ENCODE data around the gene ACADL. TPM values are rescaled to one million over a fixed set of nuclear protein-coding genes. Genes with fewer than 3 reads are reported as not detected.
A peak's percentile ranks its signal among the peaks of the same experiment; 100 is the strongest.

Gene ACADL
- total RNA-seq, 2 experiments from 2014 or later, result not detected

DNA sequence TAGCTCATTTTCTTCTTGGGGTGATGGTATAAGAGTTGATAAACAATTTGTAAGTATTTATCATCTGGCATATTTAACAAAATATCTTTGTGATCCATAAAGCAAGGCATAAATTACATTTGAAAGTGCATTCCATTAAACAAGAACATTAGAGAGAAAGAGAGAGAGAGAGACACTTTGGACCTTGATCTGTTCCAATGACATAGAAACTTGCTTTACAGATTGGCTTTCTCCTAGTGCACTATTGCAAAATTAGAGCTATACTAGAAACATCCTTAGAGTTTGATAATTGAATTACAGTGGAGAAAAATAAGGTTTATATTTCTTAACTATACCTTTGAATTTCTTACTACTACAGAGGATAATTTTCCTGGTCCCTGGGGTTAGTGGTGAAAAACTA, 5.7 kb upstream of the ACADL start:
- intact Hi-C loops (cut with micrococcal nuclease), result no loop called here
- CTCF ChIA-PET, result interaction anchor here (0.8 to 1.1 kb wide), 2 partner anchors 18 to 168 kb away, joined by 3 read pairs; no protein-coding TSS in a partner anchor
- no peaks in the 10 kb centered on the region for H3K36me3 Mint-ChIP-seq (ENCODE audit: low read depth)
- no peak overlapping the region for H3K27ac Mint-ChIP-seq
- peaks cover 15% of the 10 kb centered on the region for H3K27me3 Mint-ChIP-seq (ENCODE audit: low read depth)
- no peaks in the 10 kb centered on the region for H3K9me3 Mint-ChIP-seq
- H3K4me3 Mint-ChIP-seq, result no peak overlapping the region
- no peak for DNase-seq
- no peaks in the 10 kb centered on the region for H3K4me1 Mint-ChIP-seq (ENCODE audit: low read depth)

DNA sequence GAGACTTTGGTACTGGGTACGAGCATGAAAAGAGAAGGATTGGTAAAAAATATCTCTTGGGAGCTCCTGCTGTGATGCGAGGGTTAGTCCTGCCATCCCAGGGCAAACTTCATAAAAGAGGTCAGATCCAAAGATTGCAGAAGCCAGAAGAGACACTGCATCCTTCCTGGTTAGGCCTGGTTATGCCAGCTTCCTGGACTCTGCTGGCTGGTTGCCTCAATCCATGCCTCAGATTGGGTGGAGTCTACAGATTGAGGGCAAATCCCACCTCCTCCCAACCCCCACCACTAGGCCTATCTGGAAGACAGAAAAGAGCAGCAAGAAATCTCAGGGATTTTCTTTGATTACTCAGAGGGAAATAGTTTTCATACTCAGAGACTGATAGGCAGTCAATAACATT, 5.3 kb upstream of the ACADL start:
- intact Hi-C loops (cut with micrococcal nuclease), result no loop called here
- Mint-ChIP-seq H3K9me3 (no peaks in the 10 kb centered on the region), H3K27me3 (ENCODE audit: low read depth) (peaks cover 20% of the 10 kb centered on the region), H3K36me3 (ENCODE audit: low read depth) (no peaks in the 10 kb centered on the region), H3K27ac (no peak overlapping the region), H3K4me3 (no peak overlapping the region), H3K4me1 (ENCODE audit: low read depth) (no peaks in the 10 kb centered on the region)
- DNase-seq, result no peak
- CTCF ChIA-PET, result interaction anchor here (0.8 to 1.1 kb wide), 2 partner anchors 18 to 169 kb away, joined by 3 read pairs; no protein-coding TSS in a partner anchor

DNA sequence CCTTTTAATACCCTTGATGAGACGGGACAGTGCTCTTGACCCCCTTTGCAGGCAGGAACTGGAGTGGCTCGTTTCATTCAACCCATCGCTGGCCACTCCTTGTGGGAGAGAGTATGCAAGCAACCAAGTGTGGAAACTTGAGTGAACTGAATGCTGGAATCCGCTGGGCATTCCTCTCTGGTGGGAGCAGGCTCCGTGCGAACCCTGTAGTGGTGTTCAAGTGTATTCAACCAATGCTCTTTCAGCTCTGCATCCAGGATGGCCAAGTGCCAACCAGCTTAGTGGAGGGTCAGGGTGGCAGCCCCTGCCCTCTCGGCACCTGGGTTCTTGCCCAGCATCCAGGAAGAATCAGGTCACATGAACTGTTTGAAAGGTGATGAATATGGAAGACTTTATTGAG, 3.3 kb upstream of the ACADL start:
- H3K36me3 Mint-ChIP-seq (ENCODE audit: low read depth), result no peaks in the 10 kb centered on the region
- H3K27ac Mint-ChIP-seq, result no peak overlapping the region
- no peak for DNase-seq
- peaks cover 31% of the 10 kb centered on the region for H3K27me3 Mint-ChIP-seq (ENCODE audit: low read depth)
- CTCF ChIA-PET, result no interaction called here
- peaks cover 4% of the 10 kb centered on the region for H3K4me1 Mint-ChIP-seq (ENCODE audit: low read depth)
- intact Hi-C loops (cut with micrococcal nuclease), result no loop called here
- H3K4me3 Mint-ChIP-seq, result no peak overlapping the region
- H3K9me3 Mint-ChIP-seq, result no peaks in the 10 kb centered on the region

DNA sequence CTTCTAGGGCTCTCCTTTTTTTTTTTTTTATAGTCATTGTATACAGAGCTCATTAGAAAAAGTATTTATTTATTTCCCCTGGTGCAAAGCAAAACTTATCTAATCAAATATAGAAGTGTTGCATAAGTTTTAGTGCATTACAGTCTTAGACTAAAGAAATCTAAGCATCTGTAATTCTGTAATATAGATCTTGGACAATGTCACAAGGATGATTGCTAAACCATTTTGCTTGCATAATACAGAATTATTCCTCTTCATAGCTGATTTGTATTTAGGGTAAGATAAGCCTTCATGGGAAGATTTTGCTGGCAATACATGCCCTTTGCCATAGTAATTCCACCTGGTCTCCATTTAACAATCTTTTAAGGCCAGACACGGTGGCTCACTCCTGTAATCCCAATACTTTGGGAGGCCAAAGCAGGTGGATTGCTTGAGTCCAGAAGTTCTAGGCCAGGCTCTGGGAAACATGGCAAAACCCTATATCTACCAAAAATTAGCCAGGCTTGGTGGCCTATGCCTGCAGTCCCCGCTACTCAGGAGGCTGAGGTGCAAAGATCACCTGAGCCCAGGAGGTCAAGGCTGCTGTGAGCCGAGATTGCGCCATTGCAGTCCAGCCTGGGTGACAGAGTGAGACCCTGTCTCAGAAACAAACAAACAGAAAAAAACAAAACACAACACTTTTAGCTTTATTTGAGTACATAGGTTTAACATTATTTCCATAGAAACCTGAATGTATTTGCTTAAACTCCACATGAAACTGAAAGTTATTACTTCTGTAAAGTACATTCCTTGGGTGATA, 2.2 kb upstream of the ACADL start:
- DNase-seq, result no peak
- H3K9me3 Mint-ChIP-seq, result no peaks in the 10 kb centered on the region
- no peak overlapping the region for H3K4me3 Mint-ChIP-seq
- CTCF ChIA-PET, result interaction anchor here (0.7 kb wide), 1 partner anchor 343 kb away, joined by 3 read pairs; no protein-coding TSS in a partner anchor
- H3K4me1 Mint-ChIP-seq (ENCODE audit: low read depth), result peaks cover 4% of the 10 kb centered on the region
- H3K27ac Mint-ChIP-seq, result no peak overlapping the region
- peaks cover 36% of the 10 kb centered on the region for H3K27me3 Mint-ChIP-seq (ENCODE audit: low read depth)
- no peaks in the 10 kb centered on the region for H3K36me3 Mint-ChIP-seq (ENCODE audit: low read depth)
- intact Hi-C loops (cut with micrococcal nuclease), result no loop called here

DNA sequence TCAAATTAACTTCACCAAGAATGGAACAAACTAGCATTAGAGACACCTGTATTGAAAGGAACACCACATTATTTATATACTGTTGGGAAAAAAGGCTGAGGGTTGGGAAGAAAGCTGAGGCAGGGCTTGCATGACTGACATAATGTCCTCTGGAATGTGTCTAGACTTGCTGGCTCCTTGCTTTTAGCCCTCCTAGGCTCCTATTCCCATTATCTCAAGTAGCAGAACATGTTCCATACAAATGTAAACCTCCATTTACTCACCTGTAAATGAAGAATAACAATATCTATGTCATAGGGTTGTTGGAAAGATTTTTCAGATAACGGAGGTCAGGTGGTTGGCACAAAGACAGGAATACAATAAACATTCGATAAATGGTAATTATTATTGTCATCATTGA, 976 bp upstream of the ACADL start:
- intact Hi-C loops (cut with micrococcal nuclease), result no loop called here
- H3K27ac Mint-ChIP-seq, result no peak overlapping the region
- peaks cover 4% of the 10 kb centered on the region for H3K4me1 Mint-ChIP-seq (ENCODE audit: low read depth)
- H3K27me3 Mint-ChIP-seq (ENCODE audit: low read depth), result peaks cover 37% of the 10 kb centered on the region
- no peaks in the 10 kb centered on the region for H3K9me3 Mint-ChIP-seq
- H3K36me3 Mint-ChIP-seq (ENCODE audit: low read depth), result no peaks in the 10 kb centered on the region
- H3K4me3 Mint-ChIP-seq, result no peak overlapping the region
- CTCF ChIA-PET, result no interaction called here
- no peak for DNase-seq

DNA sequence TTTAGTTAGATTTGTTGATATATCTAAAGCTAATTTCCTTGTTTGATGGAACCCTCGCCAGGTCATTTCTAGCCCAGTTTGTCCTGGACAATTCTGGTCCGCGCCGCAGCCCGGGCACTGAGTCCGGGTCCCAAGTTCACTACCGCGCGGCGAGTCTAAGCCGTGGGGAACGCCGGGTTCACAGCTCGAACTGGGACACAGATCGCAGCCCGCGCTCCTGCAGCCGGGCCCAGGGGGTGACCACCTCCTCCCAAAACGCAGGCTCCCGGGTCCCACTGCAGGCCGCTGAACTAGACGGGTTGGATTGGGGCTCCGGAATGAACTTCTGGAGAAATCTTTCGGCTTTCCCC, 681 bp downstream of the ACADL start:
- H3K36me3 Mint-ChIP-seq (ENCODE audit: low read depth), result no peaks in the 10 kb centered on the region
- DNase-seq, result no peak
- peaks cover 42% of the 10 kb centered on the region for H3K27me3 Mint-ChIP-seq (ENCODE audit: low read depth)
- H3K4me3 Mint-ChIP-seq, result peak overlapping the region; percentile 37
- no peaks in the 10 kb centered on the region for H3K9me3 Mint-ChIP-seq
- CTCF ChIA-PET, result interaction anchor here (0.7 to 1.3 kb wide), 3 partner anchors 19 to 151 kb away, joined by 3 read pairs; no protein-coding TSS in a partner anchor
- no peak overlapping the region for H3K27ac Mint-ChIP-seq
- H3K4me1 Mint-ChIP-seq (ENCODE audit: low read depth), result peaks cover 4% of the 10 kb centered on the region
- intact Hi-C loops (cut with micrococcal nuclease), result no loop called here

DNA sequence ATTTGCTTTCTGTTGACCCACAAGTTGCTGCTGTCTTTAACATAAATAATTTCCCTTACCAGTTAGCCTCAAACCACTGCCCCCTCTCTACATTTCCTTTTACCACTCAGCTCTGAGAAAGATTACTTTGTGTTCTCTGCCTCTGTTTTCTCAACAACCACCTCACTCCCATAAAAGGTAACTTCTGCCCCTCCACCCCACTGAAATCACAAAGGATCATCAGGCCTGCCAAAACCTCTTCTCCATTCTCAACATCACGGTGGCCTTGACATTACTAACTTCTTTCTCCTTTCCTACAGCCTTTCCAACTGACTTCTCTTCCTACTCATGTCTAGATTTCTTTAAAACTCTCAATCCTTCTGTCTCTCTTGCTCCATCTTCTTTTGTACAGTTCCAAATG, 10.1 kb downstream of the ACADL start:
- CTCF ChIA-PET, result interaction anchor here (1.4 kb wide), 1 partner anchor 237 kb away, joined by 3 read pairs; no protein-coding TSS in a partner anchor
- intact Hi-C loops (cut with micrococcal nuclease), result no loop called here
- Mint-ChIP-seq H3K36me3 (ENCODE audit: low read depth) (no peaks in the 10 kb centered on the region), H3K4me1 (ENCODE audit: low read depth) (no peaks in the 10 kb centered on the region), H3K4me3 (no peak overlapping the region), H3K27me3 (ENCODE audit: low read depth) (peaks cover 6% of the 10 kb centered on the region), H3K27ac (no peak overlapping the region), H3K9me3 (no peaks in the 10 kb centered on the region)
- no peak for DNase-seq

DNA sequence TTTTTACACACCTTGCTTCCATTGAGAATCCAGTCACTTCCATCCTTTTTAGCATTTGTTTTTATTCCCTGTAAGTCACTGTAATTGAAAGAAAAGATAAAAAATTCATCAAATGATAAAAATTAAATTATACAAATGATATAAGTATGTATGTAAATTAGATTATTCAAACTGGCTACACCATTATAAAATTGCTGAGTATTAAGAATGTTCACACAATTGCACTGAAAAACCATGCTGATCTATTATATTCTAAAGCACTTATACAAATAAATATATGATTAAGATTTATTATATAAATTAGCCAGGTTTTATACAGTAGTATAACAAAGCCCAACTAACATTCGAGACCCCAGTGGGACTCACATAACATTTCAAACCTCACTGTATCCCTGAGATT, 15.1 kb downstream of the ACADL start:
- no peak overlapping the region for H3K27ac Mint-ChIP-seq

DNA sequence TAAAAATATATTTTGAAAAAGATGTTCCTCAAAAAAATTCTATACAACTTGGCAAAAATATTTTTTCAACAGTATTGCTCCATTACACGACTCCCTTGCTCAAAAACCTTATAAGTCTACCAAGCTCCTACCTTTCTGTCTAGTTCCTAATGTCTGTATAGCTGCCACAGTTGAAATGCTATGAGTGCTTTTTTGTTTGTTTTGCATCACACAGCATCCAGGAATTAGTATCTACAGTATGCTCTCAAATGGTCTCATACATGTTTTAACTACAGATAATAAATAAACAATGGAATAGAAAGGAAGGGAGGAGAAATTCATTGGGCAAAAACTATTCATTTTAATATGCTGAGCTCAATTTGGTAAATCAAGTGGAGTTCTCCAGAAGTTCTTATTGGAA, 17.3 kb downstream of the ACADL start:
- CTCF ChIA-PET, result interaction anchor here (0.8 kb wide), 1 partner anchor 13 kb away, joined by 5 read pairs; no protein-coding TSS in a partner anchor
- DNase-seq, result no peak
- Mint-ChIP-seq H3K9me3 (no peaks in the 10 kb centered on the region), H3K4me1 (ENCODE audit: low read depth) (no peaks in the 10 kb centered on the region), H3K4me3 (no peak overlapping the region), H3K36me3 (ENCODE audit: low read depth) (no peaks in the 10 kb centered on the region), H3K27me3 (ENCODE audit: low read depth) (peaks cover 10% of the 10 kb centered on the region), H3K27ac (no peak overlapping the region)
- intact Hi-C loops (cut with micrococcal nuclease), result no loop called here

More for the DNA sequence above, 15.1 kb downstream of the ACADL start:
- CTCF ChIA-PET, result interaction anchor here (1.9 kb wide), 1 partner anchor 11 kb away, joined by 7 read pairs; no protein-coding TSS in a partner anchor
- no peaks in the 10 kb centered on the region for H3K9me3 Mint-ChIP-seq
- intact Hi-C loops (cut with micrococcal nuclease), result no loop called here
- H3K4me1 Mint-ChIP-seq (ENCODE audit: low read depth), result no peaks in the 10 kb centered on the region
- no peak for DNase-seq
- peaks cover 8% of the 10 kb centered on the region for H3K27me3 Mint-ChIP-seq (ENCODE audit: low read depth)
- H3K4me3 Mint-ChIP-seq, result no peak overlapping the region
- no peaks in the 10 kb centered on the region for H3K36me3 Mint-ChIP-seq (ENCODE audit: low read depth)

DNA sequence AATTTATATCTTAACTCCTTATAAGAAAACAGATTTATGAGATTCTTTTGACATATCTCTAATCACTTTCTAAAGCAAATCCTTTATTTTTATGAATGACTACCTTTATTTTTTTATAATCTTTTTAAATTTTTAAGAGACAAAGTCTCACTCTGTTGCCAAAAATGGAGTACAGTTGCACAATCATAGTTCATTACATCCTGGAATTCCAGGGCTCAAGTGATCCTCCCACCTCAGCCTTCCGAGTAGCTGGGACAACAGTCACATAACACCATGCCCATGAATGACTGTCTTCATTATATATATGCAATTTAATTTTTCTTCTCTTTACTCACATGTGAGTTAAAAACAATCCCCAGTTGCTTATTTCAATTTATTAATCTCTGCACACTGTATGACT, 21.7 kb downstream of the ACADL start:
- Mint-ChIP-seq H3K27me3 (ENCODE audit: low read depth) (peaks cover 11% of the 10 kb centered on the region), H3K4me1 (ENCODE audit: low read depth) (no peaks in the 10 kb centered on the region), H3K36me3 (ENCODE audit: low read depth) (no peaks in the 10 kb centered on the region), H3K27ac (no peak overlapping the region), H3K9me3 (no peaks in the 10 kb centered on the region), H3K4me3 (no peak overlapping the region)
- intact Hi-C loops (cut with micrococcal nuclease), result no loop called here
- DNase-seq, result no peak
- CTCF ChIA-PET, result interaction anchor here (0.8 kb wide), 1 partner anchor 22 kb away, joined by 3 read pairs; no protein-coding TSS in a partner anchor

DNA sequence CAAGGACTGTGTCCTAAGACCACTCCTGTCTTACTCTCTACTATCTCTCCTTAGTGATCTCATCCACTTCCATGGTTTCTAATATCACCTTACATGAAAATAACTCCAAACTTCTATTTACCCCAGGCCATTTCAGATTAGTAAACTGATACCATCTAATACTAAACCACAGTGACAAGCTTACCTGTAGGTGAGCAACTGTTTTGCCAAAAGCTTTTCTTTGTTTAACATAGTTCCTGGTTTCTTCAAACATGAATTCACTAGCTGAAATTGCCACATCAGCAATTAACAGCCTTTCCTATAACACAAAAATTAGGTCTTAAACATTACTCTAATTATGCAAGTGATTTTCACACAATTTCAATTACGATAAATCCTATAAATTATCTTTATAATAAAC, 22.1 kb downstream of the ACADL start:
- no peak overlapping the region for H3K4me3 Mint-ChIP-seq
- H3K27me3 Mint-ChIP-seq (ENCODE audit: low read depth), result peaks cover 11% of the 10 kb centered on the region
- no peaks in the 10 kb centered on the region for H3K36me3 Mint-ChIP-seq (ENCODE audit: low read depth)
- peaks cover 2% of the 10 kb centered on the region for H3K4me1 Mint-ChIP-seq (ENCODE audit: low read depth)
- no peak for DNase-seq
- CTCF ChIA-PET, result no interaction called here
- H3K27ac Mint-ChIP-seq, result no peak overlapping the region
- H3K9me3 Mint-ChIP-seq, result no peaks in the 10 kb centered on the region
- intact Hi-C loops (cut with micrococcal nuclease), result no loop called here

DNA sequence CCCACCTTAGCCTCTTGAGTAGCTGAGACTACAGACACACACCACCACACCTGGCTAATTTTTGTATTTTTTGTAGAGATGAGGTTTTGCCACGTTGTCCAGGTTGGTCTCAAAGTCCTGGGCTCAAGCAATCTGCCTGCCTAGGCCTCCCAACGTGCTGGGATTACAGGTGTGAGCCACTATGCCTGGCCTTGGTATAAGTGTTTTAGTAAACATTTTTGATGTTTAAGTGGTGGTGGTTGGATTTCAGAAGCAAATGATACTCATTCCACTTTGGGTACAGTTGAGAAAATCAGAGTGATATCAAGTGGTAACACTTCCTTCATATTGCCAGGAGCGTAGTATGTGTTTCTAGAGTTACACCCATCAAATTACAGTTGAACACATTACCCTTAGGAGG, 25.4 kb downstream of the ACADL start:
- intact Hi-C loops (cut with micrococcal nuclease), result loop anchor here (1.0 to 5.0 kb wide), 7 partner anchors 127 to 1803 kb away; no protein-coding TSS in a partner anchor
- no peak for DNase-seq
- no peak overlapping the region for H3K4me3 Mint-ChIP-seq
- CTCF ChIA-PET, result interaction anchor here (0.7 to 5.7 kb wide), 5 partner anchors 23 to 400 kb away, joined by 3 to 129 read pairs (median 4); no protein-coding TSS in a partner anchor
- peaks cover 6% of the 10 kb centered on the region for H3K27me3 Mint-ChIP-seq (ENCODE audit: low read depth)
- H3K9me3 Mint-ChIP-seq, result no peaks in the 10 kb centered on the region
- H3K36me3 Mint-ChIP-seq (ENCODE audit: low read depth), result no peaks in the 10 kb centered on the region
- no peak overlapping the region for H3K27ac Mint-ChIP-seq
- H3K4me1 Mint-ChIP-seq (ENCODE audit: low read depth), result peaks cover 2% of the 10 kb centered on the region

Data from activated naive CD4-positive, alpha-beta T cell treated with anti-CD3 and anti-CD28 coated beads for 36 hours (primary cell).